Fibroblast of lung (primary cell): ENCODE results near the gene RTN1.

ENCODE experiments used
- EZH2 ChIP-seq: IDR thresholded peaks from 2 replicates; pipeline ENCODE4 v1.5.1; 2012; ENCODE audit warnings: low read length, control low read depth, mild to moderate bottlenecking; ENCODE audit errors: missing control alignments
- TF ChIP-seq, protein P1 (sequence below), 2 donors: IDR thresholded peaks in 1 of 2; conservative IDR thresholded peaks in 1 of 2; 1 replicate in 1 of 2; 2 replicates in 1 of 2; pipeline ENCODE4 v1.5.1; 2011 to 2012; ENCODE audit warnings: low read length in 2 of 2, control low read depth in 1 of 2, inconsistent platforms in 1 of 2, low read depth in 1 of 2, mild to moderate bottlenecking in 1 of 2

DNA sequence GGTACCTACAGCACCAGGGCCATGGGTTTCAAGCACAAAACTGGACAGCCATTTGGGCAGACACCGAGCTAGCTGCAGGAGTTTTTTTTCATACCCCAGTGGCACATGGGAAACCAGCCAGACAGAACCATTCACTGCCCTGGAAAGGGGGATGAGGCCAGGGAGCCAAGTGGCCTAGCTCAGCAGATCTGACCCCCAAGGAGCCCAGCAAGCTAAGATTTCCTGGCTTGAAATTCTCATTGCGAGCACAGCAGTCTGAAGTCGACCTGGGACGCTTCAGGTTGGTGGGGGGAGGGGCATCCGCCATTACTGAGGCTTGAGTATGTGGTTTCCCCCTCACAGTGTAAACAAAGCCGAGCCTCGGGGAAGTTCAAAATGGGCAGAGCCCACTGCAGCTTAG is 212.8 kb downstream of the RTN1 start:
- TF ChIP-seq, protein P1, sequence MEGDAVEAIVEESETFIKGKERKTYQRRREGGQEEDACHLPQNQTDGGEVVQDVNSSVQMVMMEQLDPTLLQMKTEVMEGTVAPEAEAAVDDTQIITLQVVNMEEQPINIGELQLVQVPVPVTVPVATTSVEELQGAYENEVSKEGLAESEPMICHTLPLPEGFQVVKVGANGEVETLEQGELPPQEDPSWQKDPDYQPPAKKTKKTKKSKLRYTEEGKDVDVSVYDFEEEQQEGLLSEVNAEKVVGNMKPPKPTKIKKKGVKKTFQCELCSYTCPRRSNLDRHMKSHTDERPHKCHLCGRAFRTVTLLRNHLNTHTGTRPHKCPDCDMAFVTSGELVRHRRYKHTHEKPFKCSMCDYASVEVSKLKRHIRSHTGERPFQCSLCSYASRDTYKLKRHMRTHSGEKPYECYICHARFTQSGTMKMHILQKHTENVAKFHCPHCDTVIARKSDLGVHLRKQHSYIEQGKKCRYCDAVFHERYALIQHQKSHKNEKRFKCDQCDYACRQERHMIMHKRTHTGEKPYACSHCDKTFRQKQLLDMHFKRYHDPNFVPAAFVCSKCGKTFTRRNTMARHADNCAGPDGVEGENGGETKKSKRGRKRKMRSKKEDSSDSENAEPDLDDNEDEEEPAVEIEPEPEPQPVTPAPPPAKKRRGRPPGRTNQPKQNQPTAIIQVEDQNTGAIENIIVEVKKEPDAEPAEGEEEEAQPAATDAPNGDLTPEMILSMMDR (conservative IDR thresholded peaks at IDR 0.05 in 1 of 2, IDR thresholded peaks at IDR 0.05 in 1 of 2; ENCODE audit: low read depth in 1 of 2, low read length in 2 of 2), result no peak
- no peak for TF ChIP-seq EZH2
